GM12878 (cell line): ENCODE data around the gene GRM5. TPM values are rescaled to one million over a fixed set of nuclear protein-coding genes. Genes with fewer than 3 reads are reported as not detected.

Experiments
- ATAC-seq: fragments of 200-7000 bp; cut with Tn5 transposase; 3 replicates; pipeline ENCODE4 v1.9.1; 2020; ENCODE audit warnings: mild to moderate bottlenecking, moderate library complexity
- BruUV-seq: library from RNA; stranded (reverse); fragments of 400-500 nt; replicated peaks from 2 replicates; lab custom pipeline; 2021; lab: Mats Ljungman, UMichigan
- CTCF ChIA-PET: fragments of 300-600 bp; sonication (Branson Sonifier 250); formaldehyde crosslinking; extraction: SDS; loops from one replicate; lab custom pipeline; 2021; ENCODE audit warnings: inconsistent platforms; lab: Yijun Ruan, JAX
- POLR2A ChIA-PET: fragments of 350-600 bp; formaldehyde crosslinking; extraction: SDS; loops from one replicate; lab custom pipeline; 2021; ENCODE audit warnings: inconsistent platforms; lab: Charles Lee
- RAD21 ChIA-PET: fragments of 300-600 bp; sonication (Branson Sonifier 250); formaldehyde crosslinking; loops from one replicate; lab custom pipeline; 2023; ENCODE audit warnings: antibody characterized with exemption; ENCODE audit not compliant: unreplicated experiment; lab: Charles Lee
- SMC1A ChIA-PET: fragments of 300-600 bp; sonication (Branson Sonifier 250); formaldehyde crosslinking; loops from one replicate; lab custom pipeline; 2023; ENCODE audit not compliant: unreplicated experiment, uncharacterized antibody; lab: Charles Lee
- DNase-seq: peaks from one replicate; pipeline ENCODE4 v3.0.0-alpha.2; 2011; ENCODE audit warnings: low read depth, low spot score
- FAIRE-seq: peaks from 3 replicates; lab custom pipeline; 2011; peaks lifted over from hg19 to GRCh38; lab: Jason Lieb, UNC
- H2AFZ ChIP-seq: 2 replicates; pipeline ENCODE4 v1.6.0; 2011; ENCODE audit warnings: low read depth, low read length, control low read depth; ENCODE audit not compliant: control insufficient read depth
- H3K27ac ChIP-seq: 2 replicates; pipeline ENCODE4 v1.5.1; 2011; ENCODE audit warnings: control low read depth; ENCODE audit not compliant: control insufficient read depth, insufficient read depth
- H3K27me3 ChIP-seq, 2 experiments: replicated peaks in 1 of 2; 2 replicates each; pipeline versions ENCODE4 v1.6.0 to v1.6.1; 2011; ENCODE audit warnings: low read length in 1 of 2; ENCODE audit not compliant: control insufficient read depth in 2 of 2, insufficient read depth in 2 of 2
- H3K36me3 ChIP-seq, 2 experiments: 2 replicates each; pipeline ENCODE4 v1.5.1; 2011; ENCODE audit warnings: low read length in 1 of 2; ENCODE audit not compliant: control insufficient read depth in 2 of 2, insufficient read depth in 2 of 2
- H3K4me1 ChIP-seq: 2 replicates; pipeline ENCODE4 v1.6.1; 2011; ENCODE audit warnings: mild to moderate bottlenecking, low read length, moderate library complexity, mixed read lengths; ENCODE audit not compliant: control insufficient read depth, insufficient read depth
- H3K4me2 ChIP-seq: 2 replicates; pipeline ENCODE4 v1.6.0; 2011; ENCODE audit warnings: control low read depth; ENCODE audit not compliant: control insufficient read depth, insufficient read depth
- H3K4me3 ChIP-seq: fragments of 200-600 bp; sonication (generic); 2 replicates; pipeline ENCODE4 v1.5.1; 2016
- H3K79me2 ChIP-seq: 2 replicates; pipeline ENCODE4 v1.6.0; 2011; ENCODE audit warnings: low read length; ENCODE audit not compliant: control insufficient read depth, insufficient read depth
- H3K9ac ChIP-seq: 2 replicates; pipeline ENCODE4 v1.8.0; 2011; ENCODE audit warnings: low read length, control low read depth, mixed read lengths; ENCODE audit not compliant: control insufficient read depth, insufficient read depth
- H3K9me3 ChIP-seq: replicated peaks from 3 replicates; pipeline ENCODE4 v1.5.1; 2011; ENCODE audit warnings: mild to moderate bottlenecking, low read length; ENCODE audit not compliant: control insufficient read depth, insufficient read depth
- H4K20me1 ChIP-seq: 2 replicates; pipeline ENCODE4 v1.6.0; 2011; ENCODE audit not compliant: control insufficient read depth, insufficient read depth
- CBFB ChIP-seq: IDR thresholded peaks from 2 replicates; pipeline ENCODE4 v1.6.1; 2016; ENCODE audit warnings: antibody characterized with exemption, low read depth
- CHD1 ChIP-seq: IDR thresholded peaks from 2 replicates; pipeline ENCODE4 v1.6.1; 2012; ENCODE audit warnings: low read depth, low read length, improper control_type of control experiment
- CHD2 ChIP-seq: IDR thresholded peaks from 2 replicates; pipeline ENCODE4 v1.6.1; 2011; ENCODE audit warnings: low read depth, low read length, improper control_type of control experiment, borderline replicate concordance
- ETV6 ChIP-seq, 2 experiments: fragments of 450-650 bp in 1 of 2; IDR thresholded peaks in 1 of 2; conservative IDR thresholded peaks in 1 of 2; 2 replicates each; pipeline ENCODE4 v1.6.1; 2014; ENCODE audit warnings: antibody characterized with exemption in 1 of 2, borderline replicate concordance in 1 of 2, low read depth in 1 of 2, mild to moderate bottlenecking in 1 of 2, moderate library complexity in 1 of 2
- LARP7 ChIP-seq: fragments of 450-650 bp; IDR thresholded peaks from 2 replicates; pipeline ENCODE4 v1.6.1; 2017; ENCODE audit warnings: mild to moderate bottlenecking
- MXI1 ChIP-seq: fragments of 150-350 bp; IDR thresholded peaks from 2 replicates; pipeline ENCODE4 v1.6.1; 2011; ENCODE audit warnings: low read depth, mild to moderate bottlenecking, inconsistent platforms, low read length, improper control_type of control experiment
- MYB ChIP-seq: fragments of 150-350 bp; IDR thresholded peaks from 2 replicates; pipeline ENCODE4 v1.6.1; 2014; ENCODE audit warnings: mild to moderate bottlenecking, low read depth, low read length, borderline replicate concordance
- NR2C1 ChIP-seq: fragments of 450-650 bp; IDR thresholded peaks from 2 replicates; pipeline ENCODE4 v1.6.1; 2017; ENCODE audit warnings: antibody characterized with exemption, mild to moderate bottlenecking, moderate library complexity
- NRF1 ChIP-seq: conservative IDR thresholded peaks from 2 replicates; pipeline ENCODE4 v1.6.1; 2011; ENCODE audit warnings: mild to moderate bottlenecking, low read depth, low read length, improper control_type of control experiment
- RBBP5 ChIP-seq: fragments of 200-600 bp; sonication (generic); conservative IDR thresholded peaks from 2 replicates; pipeline ENCODE4 v1.6.1; 2016
- RUNX3 ChIP-seq: IDR thresholded peaks from 2 replicates; pipeline ENCODE4 v1.6.1; 2012; ENCODE audit warnings: low read length, inconsistent platforms
- SMC3 ChIP-seq: IDR thresholded peaks from 2 replicates; pipeline ENCODE4 v1.6.1; 2011; ENCODE audit warnings: low read length, improper control_type of control experiment, borderline replicate concordance
- TBL1XR1 ChIP-seq: IDR thresholded peaks from 2 replicates; pipeline ENCODE4 v1.6.1; 2012; ENCODE audit warnings: low read depth, low read length, improper control_type of control experiment
- WGBS: methylation state at CpG from one replicate; pipeline ENCODE4 v1.1.6; 2016; ENCODE audit warnings: low lambda C conversion rate; ENCODE audit not compliant: insufficient replicate concordance, insufficient coverage; ENCODE audit errors: missing lambda C conversion rate; 5-methylcytosine and 5-hydroxymethylcytosine counted together
- in situ Hi-C: fragments of 300-500 bp; cut with MboI; formaldehyde crosslinking; loops from 9 replicates; pipeline ENCODE4 v1.14.3; 2018; ENCODE audit warnings: mixed read lengths
- intact Hi-C: fragments of 100-400 bp; cut with micrococcal nuclease; formaldehyde crosslinking; loops from one replicate; pipeline ENCODE4 v1.14.2; 2022; ENCODE audit not compliant: unreplicated experiment
- polyA plus RNA-seq, 11 experiments: library from polyadenylated mRNA; depleted of rRNA in 4 of 11; unstranded in 6 of 11; stranded (reverse) in 5 of 11; fragments of >200 nt; fragmentation: Nextera tagmentation in 4 of 11; fragmentation: Illumina TruSeq in 1 of 11; extraction: Ambion mirVana in 4 of 11; extraction: Trizol in 1 of 11; gene quantifications; 1 replicate in 1 of 11; 2 replicates in 10 of 11; pipeline versions ENCODE4 v1.2.1 to v1.2.3, GENCODE V29; 2011 to 2016; ENCODE audit warnings: inconsistent platforms in 2 of 11, missing spikeins in 2 of 11, low read depth in 1 of 11
- total RNA-seq, 4 experiments: library from RNA; depleted of rRNA in 3 of 4; stranded (reverse); fragments of >200 nt in 3 of 4; fragmentation: Illumina TruSeq in 1 of 4; extraction: Trizol in 1 of 4; gene quantifications; 2 replicates each; pipeline versions ENCODE4 v1.2.1 to v1.2.3, GENCODE V29; 2013 to 2021
- TF ChIP-seq, protein P1 (sequence below): IDR thresholded peaks from 2 replicates; pipeline ENCODE4 v1.6.1; 2012; ENCODE audit warnings: low read depth, low read length, improper control_type of control experiment
- TF ChIP-seq, protein P2 (sequence below): IDR thresholded peaks from 2 replicates; pipeline ENCODE4 v1.6.1; 2012; ENCODE audit warnings: low read length, inconsistent platforms
- TF ChIP-seq, protein P3 (sequence below): IDR thresholded peaks from 2 replicates; pipeline ENCODE4 v1.6.1; 2012; ENCODE audit warnings: low read depth, low read length, improper control_type of control experiment

Gene GRM5
- total and polyA plus RNA-seq, 10 of the 15 experiments (the other 5 are each of a cell fraction or from before 2014, with no cell fraction given), result not detected

DNA sequence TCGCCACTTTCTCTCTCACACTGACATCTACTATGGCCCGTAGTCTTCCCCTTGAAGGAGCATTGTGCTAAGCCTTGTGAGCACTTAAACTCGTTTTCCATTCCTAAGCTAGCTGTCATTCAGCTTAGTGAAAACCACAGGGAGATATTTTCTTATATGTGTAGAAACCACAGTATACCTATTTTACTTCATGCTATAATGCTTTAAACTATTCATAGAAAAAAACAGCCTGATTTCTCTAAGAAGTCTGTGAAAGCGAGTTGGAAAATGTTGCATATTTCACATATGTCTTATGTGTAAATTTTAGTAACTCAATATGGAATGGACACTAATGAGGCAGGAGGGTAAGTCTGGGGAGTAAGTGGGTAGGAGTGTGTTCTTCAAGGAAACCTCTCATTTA, 534.0 kb downstream of the GRM5 start:
- POLR2A ChIA-PET, result no interaction called here
- no peaks in the 10 kb centered on the region for H4K20me1 ChIP-seq
- intact Hi-C loops, result no loop called here

DNA sequence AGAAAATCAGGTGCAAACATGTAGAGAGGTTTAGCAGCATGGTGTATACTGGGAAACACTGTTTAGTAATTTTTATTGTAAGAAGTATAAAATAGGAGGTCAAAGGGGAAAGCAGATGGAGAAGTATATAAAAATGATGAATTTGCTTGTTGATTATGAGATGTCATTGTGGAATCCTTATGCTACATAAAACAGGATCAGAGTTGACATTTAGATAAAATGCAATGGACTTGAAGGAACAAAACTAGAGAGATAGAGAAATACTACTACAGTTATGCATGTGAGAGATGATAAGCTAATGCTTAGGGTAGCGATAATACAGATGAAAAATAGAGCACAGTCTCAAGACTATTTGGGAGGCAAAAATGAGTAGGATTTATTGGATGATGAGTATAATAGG, 536.4 kb downstream of the GRM5 start:
- H3K4me2 ChIP-seq, result no peak overlapping the region
- FAIRE-seq, result no peak
- no peaks in the 10 kb centered on the region; the same call in 2 of the 3 replicates for H3K9me3 ChIP-seq
- H3K27ac ChIP-seq, result no peak overlapping the region
- no peak overlapping the region for H3K4me3 ChIP-seq
- RAD21 ChIA-PET, result no interaction called here
- TF ChIP-seq ETV6 (conservative IDR thresholded peaks at IDR 0.05 in 1 of 2, IDR thresholded peaks at IDR 0.05 in 1 of 2; ENCODE audit: borderline replicate concordance in 1 of 2, low read depth in 1 of 2), result no peak
- no peak for TF ChIP-seq TBL1XR1
- no peak for TF ChIP-seq NRF1
- TF ChIP-seq CHD1, result no peak
- no peak for TF ChIP-seq RUNX3
- TF ChIP-seq LARP7, result no peak
- TF ChIP-seq CHD2, result no peak
- TF ChIP-seq NR2C1, result no peak
- no peak for TF ChIP-seq MYB
- no peak for TF ChIP-seq MXI1
- TF ChIP-seq, protein P1, sequence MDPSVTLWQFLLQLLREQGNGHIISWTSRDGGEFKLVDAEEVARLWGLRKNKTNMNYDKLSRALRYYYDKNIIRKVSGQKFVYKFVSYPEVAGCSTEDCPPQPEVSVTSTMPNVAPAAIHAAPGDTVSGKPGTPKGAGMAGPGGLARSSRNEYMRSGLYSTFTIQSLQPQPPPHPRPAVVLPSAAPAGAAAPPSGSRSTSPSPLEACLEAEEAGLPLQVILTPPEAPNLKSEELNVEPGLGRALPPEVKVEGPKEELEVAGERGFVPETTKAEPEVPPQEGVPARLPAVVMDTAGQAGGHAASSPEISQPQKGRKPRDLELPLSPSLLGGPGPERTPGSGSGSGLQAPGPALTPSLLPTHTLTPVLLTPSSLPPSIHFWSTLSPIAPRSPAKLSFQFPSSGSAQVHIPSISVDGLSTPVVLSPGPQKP, result no peak
- TF ChIP-seq, protein P2, sequence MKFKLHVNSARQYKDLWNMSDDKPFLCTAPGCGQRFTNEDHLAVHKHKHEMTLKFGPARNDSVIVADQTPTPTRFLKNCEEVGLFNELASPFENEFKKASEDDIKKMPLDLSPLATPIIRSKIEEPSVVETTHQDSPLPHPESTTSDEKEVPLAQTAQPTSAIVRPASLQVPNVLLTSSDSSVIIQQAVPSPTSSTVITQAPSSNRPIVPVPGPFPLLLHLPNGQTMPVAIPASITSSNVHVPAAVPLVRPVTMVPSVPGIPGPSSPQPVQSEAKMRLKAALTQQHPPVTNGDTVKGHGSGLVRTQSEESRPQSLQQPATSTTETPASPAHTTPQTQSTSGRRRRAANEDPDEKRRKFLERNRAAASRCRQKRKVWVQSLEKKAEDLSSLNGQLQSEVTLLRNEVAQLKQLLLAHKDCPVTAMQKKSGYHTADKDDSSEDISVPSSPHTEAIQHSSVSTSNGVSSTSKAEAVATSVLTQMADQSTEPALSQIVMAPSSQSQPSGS, result no peak
- BruUV-seq, result no TSS peak
- intact Hi-C loops, result no loop called here
- H2AFZ ChIP-seq, result no peak overlapping the region
- H3K36me3 ChIP-seq, result no peaks in the 10 kb centered on the region
- CTCF ChIA-PET, result interaction anchor here (0.7 to 1.3 kb wide), 3 partner anchors 12 to 298 kb away, joined by 3 to 4 read pairs (median 3); no protein-coding TSS in a partner anchor
- no peaks in the 10 kb centered on the region for H3K27me3 ChIP-seq
- no peak for DNase-seq
- in situ Hi-C loops, result loop anchor here (25.0 kb wide), 1 partner anchor 517 kb away; no protein-coding TSS in a partner anchor
- no peaks in the 10 kb centered on the region for H4K20me1 ChIP-seq
- 42% methylated on average over 1 of the region's 1 CpG for WGBS
- SMC1A ChIA-PET, result interaction anchor here (1.1 to 1.7 kb wide), 3 partner anchors 8 to 21 kb away, joined by 3 to 5 read pairs (median 4); no protein-coding TSS in a partner anchor
- H3K9ac ChIP-seq, result no peak overlapping the region
- H3K4me1 ChIP-seq, result no peaks in the 10 kb centered on the region
- ATAC-seq, result no peak
- POLR2A ChIA-PET, result no interaction called here
- H3K79me2 ChIP-seq, result no peaks in the 10 kb centered on the region

More for the DNA sequence above, 534.0 kb downstream of the GRM5 start:
- BruUV-seq, result no TSS peak
- in situ Hi-C loops, result loop anchor here (25.0 kb wide), 1 partner anchor 520 kb away; no protein-coding TSS in a partner anchor
- no peak overlapping the region for H3K4me3 ChIP-seq
- H3K9me3 ChIP-seq, result no peaks in the 10 kb centered on the region; the same call in 2 of the 3 replicates
- H3K9ac ChIP-seq, result no peak overlapping the region
- SMC1A ChIA-PET, result no interaction called here
- H3K36me3 ChIP-seq, result no peaks in the 10 kb centered on the region
- CTCF ChIA-PET, result no interaction called here
- no peaks in the 10 kb centered on the region for H3K4me1 ChIP-seq
- no peaks in the 10 kb centered on the region for H3K27me3 ChIP-seq
- no peak for TF ChIP-seq SMC3
- TF ChIP-seq, protein P3, sequence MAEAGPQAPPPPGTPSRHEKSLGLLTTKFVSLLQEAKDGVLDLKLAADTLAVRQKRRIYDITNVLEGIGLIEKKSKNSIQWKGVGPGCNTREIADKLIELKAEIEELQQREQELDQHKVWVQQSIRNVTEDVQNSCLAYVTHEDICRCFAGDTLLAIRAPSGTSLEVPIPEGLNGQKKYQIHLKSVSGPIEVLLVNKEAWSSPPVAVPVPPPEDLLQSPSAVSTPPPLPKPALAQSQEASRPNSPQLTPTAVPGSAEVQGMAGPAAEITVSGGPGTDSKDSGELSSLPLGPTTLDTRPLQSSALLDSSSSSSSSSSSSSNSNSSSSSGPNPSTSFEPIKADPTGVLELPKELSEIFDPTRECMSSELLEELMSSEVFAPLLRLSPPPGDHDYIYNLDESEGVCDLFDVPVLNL, result no peak
- no peak for TF ChIP-seq RBBP5
- no peak for TF ChIP-seq CBFB
- TF ChIP-seq, all 136 proteins: peak for 0
- no peak overlapping the region for H2AFZ ChIP-seq
- H3K79me2 ChIP-seq, result no peaks in the 10 kb centered on the region
- H3K4me2 ChIP-seq, result no peak overlapping the region
- WGBS, result 33% methylated on average over 4 of the region's 4 CpGs
- RAD21 ChIA-PET, result no interaction called here
- no peak for FAIRE-seq
- no peak for DNase-seq
- ATAC-seq, result no peak
- no peak overlapping the region for H3K27ac ChIP-seq
